ENCODE results near the gene TERT.
"Not testable (repeated sequence)": the region's sequence is repeated elsewhere in the genome, so short reads cannot be mapped to it uniquely, and the experiment has no call there.

The TERT gene

DNA sequence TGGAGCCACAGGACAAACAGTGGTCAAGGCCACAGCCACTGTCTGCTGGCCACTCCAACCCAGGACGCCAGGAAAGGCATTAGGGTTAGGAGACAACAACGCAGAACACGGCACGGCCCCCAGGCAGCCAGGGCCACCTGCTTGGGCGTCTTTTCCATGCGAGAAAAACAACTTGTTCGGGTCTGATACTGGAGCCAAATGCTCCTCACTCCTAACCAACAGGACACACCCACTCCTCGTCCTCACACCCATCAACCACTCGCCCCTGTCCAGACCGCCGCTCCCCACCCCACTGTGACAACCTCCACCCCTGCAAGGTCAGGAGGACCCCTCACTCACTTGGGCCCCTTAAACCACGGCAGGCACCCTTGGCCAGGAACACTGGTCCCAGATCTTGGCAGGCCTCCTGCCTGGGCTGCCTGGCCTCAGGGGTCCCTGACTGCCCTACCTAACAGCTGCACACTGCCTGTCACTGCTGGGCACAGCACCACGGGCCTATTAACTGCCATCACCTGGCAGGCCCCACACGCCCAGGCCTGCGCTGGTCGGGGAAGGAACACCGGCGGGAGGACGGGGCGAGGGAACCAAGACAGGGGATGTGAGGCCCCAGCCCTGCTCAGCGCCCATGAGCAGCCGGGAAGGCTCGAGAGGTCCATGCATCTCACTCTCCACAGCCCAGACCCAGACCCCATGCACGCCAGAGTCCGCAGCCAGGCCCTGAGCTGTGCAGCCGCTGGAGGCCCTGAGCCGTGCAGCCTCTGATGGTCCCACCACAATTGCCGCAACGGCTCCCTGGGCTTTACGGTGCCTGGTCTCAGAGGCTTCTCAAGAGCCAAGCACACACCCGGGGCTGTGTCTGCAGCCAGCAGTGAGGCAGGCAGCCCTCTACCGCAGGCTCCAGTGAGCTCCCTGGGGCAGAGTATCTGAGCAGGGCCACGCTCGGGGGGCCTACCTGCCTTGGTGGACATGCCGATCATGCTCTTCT, 36.3 kb upstream of the TERT start:
- no peak for DNase-seq

- no peak for DNase-seq
Observed at GRCh38 chr5:1330146-1330846, 35.4 kb upstream of the TERT start.

DNA sequence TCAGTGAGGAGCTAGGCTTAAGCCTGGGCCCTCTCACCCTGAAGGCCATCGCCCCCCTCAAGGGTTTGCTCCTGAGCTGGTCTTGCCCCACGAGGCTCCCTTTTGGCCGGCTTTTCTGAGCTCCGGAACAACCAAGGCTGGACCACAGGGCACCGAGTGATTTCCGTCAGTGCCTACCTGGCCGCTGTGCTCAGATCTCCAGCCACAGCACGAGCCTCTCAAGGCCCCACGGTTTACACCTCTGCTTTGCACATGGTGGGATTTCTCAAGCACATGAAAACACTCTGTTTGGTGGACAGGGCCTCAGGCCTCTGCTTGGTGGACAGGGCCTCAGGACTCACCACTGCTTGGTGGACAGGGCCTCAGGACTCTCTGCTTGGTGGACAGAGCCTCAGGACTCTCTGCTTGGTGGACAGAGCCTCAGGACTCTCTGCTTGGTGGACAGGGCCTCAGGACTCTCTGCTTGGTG, 34.3 kb upstream of the TERT start:
- DNase-seq, result no peak

- DNase-seq, result peak; percentile 47
Observed at GRCh38 chr5:1328237-1329110, 33.6 kb upstream of the TERT start.

DNA sequence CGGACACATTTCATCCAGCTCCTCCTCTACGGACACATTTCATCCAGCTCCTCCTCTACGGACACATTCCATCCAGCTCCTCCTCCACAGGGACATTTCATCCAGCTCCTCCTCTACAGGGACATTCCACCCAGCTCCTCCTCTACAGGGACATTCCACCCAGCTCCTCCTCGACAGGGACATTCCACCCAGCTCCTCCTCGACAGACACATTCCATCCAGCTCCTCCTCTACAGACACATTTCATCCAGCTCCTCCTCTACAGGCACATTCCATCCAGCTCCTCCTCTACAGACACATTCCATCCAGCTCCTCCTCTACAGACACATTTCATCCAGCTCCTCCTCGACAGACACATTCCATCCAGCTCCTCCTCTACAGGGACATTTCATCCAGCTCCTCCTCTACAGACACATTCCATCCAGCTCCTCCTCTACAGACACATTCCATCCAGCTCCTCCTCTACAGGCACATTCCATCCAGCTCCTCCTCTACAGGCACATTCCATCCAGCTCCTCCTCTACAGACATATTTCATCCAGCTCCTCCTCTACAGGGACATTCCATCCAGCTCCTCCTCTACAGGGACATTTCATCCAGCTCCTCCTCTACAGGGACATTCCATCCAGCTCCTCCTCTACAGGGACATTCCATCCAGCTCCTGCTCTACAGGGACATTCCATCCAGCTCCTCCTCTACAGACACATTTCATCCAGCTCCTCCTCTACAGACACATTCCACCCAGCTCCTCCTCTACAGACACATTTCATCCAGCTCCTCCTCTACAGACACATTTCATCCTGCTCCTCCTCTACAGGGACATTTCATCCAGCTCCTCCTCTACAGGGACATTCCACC, 32.3 kb upstream of the TERT start:
- DNase-seq, result peak; percentile 51

GRCh38 chr5:1326532-1326875, 31.6 kb upstream of the TERT start:
- DNase-seq, result not testable (repeated sequence)

DNA sequence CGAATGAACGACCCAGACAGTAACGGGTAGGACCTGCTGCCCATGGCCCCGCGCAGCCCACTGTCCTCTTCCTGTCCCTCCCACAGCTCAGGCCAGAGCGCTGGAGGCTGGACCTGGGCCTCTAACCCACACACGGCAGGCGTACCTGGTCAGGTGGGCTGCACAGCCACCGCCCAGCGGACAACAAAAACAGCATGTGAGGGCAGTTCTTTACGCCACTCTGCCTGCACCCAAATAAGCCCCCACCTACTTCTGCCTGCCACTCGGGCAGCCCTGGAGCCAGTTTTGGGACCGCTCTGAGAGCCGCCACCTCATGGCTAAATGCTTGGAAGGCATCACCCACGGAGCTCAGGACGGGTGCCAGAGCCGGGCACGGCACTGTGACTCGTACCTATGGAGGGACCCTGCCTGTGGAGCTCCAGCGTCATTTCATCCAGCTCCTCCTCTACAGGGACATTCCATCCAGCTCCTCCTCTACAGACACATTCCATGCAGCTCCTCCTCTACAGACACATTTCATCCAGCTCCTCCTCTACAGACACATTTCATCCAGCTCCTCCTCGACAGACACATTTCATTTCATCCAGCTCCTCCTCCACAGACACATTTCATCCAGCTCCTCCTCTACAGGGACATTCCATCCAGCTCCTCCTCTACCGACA, 31.1 kb upstream of the TERT start:
- DNase-seq, result peak; percentile 39

DNA sequence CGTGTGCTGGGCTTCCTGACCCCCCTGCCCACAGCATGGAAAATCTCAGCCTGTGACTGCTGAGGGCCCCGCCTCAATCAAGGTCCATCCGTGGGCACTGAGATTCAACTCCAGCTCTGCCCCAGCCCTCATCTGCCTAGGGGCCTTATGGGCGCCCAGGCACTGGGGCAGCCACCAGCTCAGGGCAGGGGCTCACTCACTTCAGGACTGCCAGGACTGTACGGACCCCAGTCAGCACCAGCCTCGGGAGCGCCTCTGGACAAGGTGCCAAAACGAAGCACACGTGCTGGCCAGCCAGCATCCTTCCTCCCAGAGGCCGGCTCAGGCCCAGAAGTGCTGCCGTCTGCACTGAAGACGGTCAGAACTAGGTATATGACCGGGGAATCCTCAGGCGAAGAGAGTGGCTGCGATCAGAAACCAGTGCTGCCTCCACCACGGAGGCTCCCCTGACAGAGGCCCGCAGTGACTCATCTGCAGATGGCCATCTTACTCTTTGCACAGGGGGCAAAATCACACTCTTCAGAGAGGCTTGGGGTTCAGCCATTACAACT, 30.4 kb upstream of the TERT start:
- DNase-seq, result no peak

DNA sequence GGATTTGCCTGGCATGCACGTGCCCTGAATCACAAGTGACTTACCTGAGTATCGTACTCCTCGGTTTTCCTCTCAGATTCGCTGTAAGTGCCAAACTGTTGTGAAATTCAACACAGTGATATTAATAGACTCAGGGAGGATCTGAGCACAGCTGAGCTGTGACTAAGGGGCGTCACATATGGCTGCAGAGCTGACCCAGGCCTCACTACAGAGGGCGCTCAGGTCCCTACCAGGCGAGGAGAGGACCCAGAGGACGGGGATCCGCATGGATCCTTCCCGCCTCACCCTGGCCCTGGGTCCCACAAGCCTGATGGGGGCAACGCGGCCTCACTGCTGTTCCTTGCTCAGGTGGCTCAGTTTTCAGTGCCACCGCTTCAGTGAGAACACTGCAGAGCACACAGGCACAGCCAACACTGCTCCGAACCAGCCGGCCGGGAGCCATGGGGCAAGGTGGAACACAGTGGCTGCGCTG, 29.9 kb upstream of the TERT start:
- no peak for DNase-seq

GRCh38 chr5:1324301-1324700, 29.4 kb upstream of the TERT start:
- no peak for DNase-seq

DNA sequence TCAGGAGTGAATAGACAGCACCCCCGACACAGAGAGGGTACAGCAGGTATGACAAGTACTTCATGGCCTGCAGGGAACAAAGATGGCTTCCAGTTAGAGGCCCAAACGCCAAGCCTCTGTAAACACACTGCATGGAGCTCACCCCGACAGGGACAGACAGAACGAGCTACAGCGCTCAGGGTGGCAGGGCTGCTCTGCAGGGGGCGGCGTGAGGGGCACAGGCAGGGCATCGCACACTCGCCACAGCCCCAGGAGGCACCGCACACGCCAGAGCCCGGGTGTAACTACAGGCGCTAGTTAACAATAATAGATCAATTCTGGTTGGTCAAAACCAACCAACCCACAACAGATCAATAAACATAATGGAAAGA, 28.9 kb upstream of the TERT start:
- DNase-seq, result no peak

DNA sequence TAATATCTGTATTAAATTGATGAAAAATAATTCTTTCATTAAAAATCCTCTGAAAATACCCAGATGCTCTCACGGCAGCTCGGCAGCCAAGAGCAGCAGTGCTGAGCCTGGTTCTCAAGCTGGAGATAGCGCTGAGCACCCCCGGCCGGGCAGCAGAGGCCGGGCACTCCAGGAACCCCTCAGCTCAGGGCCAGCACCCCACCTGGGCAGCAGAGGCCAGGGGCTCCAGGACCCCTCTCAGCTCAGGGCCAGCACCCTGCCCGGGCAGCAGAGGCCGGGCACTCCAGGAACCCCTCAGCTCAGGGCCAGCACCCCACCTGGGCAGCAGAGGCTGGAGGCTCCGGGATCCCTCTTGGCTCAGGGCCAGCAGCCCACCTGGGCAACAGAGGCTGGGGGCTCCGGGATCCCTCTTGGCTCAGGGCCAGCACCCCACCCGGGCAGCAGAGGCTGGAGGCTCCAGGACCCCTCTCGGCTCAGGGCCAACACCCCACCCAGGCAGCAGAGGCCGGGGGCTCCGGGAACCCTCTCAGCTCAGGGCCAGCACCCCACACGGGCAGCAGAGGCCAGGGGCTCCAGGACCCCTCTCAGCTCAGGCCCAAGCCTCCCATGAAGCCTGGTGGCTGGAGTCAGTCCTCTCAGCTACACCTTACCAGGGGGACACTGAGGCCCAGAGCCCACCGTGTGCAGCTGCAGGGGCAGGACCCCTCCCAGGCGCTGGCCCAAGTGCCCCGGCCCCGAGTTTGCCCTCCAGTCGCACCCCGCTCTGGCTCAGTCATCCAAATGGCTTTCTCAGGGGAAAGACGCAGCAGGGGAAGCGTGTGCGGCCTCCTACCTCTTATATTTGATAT, 28.3 kb upstream of the TERT start:
- DNase-seq, result no peak

DNA sequence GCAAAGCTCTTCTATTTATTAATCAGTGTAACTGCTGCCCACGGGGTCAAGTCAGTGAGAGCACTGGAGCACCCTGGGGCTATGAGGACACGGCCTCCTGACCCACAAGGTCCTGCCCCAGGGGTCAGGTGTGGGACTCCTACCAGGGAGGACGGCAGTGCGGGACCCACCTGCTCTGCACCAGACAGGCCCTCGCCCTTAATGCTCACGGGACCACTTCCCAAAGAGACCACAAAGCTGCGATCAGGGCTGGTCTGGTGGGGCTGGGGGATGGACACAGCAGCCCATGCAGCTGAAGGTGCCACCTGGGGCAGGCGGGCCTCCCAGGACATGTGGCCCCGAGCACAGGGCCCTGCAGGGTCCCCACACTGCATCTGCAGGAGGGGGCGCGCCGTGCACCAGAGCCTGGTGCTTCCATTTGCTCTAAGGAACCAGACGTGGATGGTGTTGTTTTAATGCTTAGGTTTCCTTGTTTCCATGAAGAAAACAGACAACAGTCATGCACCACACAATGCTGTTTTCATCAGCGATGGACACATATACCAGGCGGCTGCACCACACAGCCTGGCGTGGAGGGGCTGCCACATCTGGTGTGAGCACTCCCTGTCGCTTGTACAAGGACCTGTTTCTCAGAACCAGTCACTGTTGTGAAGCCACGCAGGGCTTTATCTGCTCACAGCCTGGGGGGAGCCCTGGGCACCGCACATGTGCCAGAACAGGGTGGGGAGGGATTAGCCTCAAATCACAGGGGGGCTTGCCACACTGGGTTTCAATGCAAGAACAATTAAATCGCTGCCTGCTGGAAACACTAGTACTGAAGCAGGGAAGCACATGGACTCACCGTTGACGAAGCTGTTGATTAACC, 27.4 kb upstream of the TERT start:
- no peak for DNase-seq

GRCh38 chr5:1321576-1321975, 26.7 kb upstream of the TERT start:
- no peak for DNase-seq

DNA sequence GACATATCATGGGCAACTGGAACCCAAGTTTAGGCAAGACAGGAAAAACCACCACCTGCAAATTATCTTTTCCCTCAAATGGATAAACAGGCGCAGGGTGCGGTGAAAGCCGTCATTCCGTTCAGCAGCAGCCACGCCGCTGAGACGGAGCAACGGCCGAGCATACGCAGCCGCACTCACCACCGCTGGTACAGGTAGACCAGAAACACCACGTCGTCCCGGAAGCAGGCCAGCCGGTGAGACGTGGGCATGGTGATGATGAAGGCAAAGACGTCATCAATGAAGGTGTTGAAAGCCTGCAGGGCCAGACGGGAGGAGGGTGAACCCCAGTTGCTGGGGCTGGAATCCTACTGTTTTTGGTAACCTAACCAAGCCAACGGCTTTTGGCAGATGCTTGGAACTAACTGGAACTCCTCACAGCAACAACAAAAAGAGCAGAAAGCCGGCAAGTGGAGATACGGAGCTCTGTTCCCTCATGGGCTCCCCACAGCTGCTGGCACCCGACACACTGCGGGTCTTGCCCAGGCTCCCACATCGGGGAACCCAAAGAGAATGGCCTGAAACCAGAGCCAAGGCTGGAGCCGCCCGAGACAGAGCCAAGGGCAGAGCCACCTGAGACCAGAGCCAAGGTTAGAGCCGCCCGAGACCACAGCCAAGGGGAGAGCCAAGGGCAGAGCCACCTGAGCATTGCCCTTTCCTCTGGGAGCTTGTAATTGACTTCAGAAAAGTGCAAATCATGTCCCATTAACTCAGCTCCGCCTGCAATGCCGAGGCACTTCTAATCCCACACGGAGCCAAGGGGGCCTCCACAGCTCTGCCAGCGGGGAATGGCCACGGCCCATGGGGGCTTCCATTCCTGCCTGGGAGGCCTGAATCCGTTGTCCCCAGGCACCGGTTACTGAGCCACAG, 25.8 kb upstream of the TERT start:
- DNase-seq, result no peak

DNA sequence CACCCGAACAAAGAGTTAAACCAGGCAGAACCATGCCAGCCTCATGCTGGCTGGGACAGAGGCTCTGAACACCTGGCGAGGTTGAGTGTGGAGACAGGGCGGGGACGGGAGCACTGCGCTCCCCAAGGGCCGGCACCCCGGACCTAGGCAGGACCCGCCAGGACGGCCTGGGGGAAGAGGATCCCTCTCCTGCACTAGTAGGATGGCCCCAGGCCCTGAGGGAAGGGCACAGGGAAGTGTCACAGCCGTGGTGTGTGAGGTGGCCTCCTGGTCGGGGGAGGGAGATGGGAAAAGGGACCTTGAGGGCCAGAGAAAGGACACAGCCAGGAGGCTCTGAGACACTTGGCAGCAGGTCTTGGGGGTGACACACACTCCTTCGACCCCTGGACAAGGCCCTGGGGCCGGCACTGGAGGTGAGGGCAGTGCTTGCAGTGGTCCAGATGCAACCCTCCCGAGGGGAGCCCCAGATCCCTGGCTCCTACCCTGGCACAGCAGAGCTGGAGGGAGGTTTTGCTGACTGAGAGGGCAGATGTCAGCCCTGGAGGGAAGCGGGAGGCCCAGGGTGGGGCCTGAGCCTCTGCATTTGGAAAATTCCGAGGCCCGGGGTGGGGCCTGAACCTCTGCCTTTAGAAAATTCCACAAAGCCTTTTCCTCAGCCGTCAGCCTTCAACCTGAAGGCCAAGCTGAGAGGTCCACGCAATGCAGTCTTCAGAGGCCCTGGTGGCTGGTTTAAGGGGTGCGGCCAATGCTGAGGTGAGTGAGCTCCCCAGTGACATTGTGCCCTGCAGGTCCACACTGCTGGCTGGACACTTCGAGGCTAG, 24.8 kb upstream of the TERT start:
- DNase-seq, result no peak

GRCh38 chr5:1318659-1319251, 23.9 kb upstream of the TERT start:
- no peak for DNase-seq
